Measurements from ENCODE around the gene PAFAH1B2. TPM values are rescaled to one million over a fixed set of nuclear protein-coding genes. Genes with fewer than 3 reads are reported as not detected.
"Not testable (repeated sequence)": the region's sequence is repeated elsewhere in the genome, so short reads cannot be mapped to it uniquely, and the experiment has no call there.

PAFAH1B2 gene
- 85.9 TPM for total RNA-seq

- DNase-seq = peak; percentile 90
Observed at GRCh38 chr11:117143871-117144476, at the start of gene PAFAH1B2. TSS of gene PAFAH1B2 (plus strand) at chr11:117144287. CDS start at chr11:117152448, 8,161 bp downstream.

GRCh38 chr11:117094776-117095175 is 49.3 kb upstream of the PAFAH1B2 start:
- peak; percentile 60 for DNase-seq

- peak; percentile 92 for DNase-seq
Observed at GRCh38 chr11:117095284-117096161, 48.6 kb upstream of the PAFAH1B2 start.

- DNase-seq = no peak
Observed at GRCh38 chr11:117096201-117096991, 47.7 kb upstream of the PAFAH1B2 start.

- no peak for DNase-seq
Observed at GRCh38 chr11:117097014-117097388, 47.1 kb upstream of the PAFAH1B2 start.

GRCh38 chr11:117097389-117098268 is 46.5 kb upstream of the PAFAH1B2 start:
- peak; percentile 20 for DNase-seq

- peak; percentile 93 for DNase-seq
Observed at GRCh38 chr11:117098269-117099232, 45.5 kb upstream of the PAFAH1B2 start, which contains the start of gene SIK3. TSS of gene SIK3 (minus strand) at chr11:117098428. CDS start at chr11:117098415, 13 bp downstream.

GRCh38 chr11:117099696-117100095 is 44.4 kb upstream of the PAFAH1B2 start:
- DNase-seq = no peak

GRCh38 chr11:117100556-117100955 is 43.5 kb upstream of the PAFAH1B2 start:
- DNase-seq = no peak

- no peak for DNase-seq
Observed at GRCh38 chr11:117107701-117108590, 36.1 kb upstream of the PAFAH1B2 start.

GRCh38 chr11:117110294-117110950 is 33.7 kb upstream of the PAFAH1B2 start:
- no peak for DNase-seq

- DNase-seq = not testable (repeated sequence)
Observed at GRCh38 chr11:117112497-117112896, 31.6 kb upstream of the PAFAH1B2 start.

GRCh38 chr11:117112939-117113338 is 31.1 kb upstream of the PAFAH1B2 start:
- not testable (repeated sequence) for DNase-seq

GRCh38 chr11:117117681-117118080 is 26.4 kb upstream of the PAFAH1B2 start:
- DNase-seq = no peak

GRCh38 chr11:117121176-117121575 is 22.9 kb upstream of the PAFAH1B2 start:
- no peak for DNase-seq

GRCh38 chr11:117122556-117122955 is 21.5 kb upstream of the PAFAH1B2 start:
- no peak for DNase-seq

GRCh38 chr11:117126223-117126965 is 17.7 kb upstream of the PAFAH1B2 start:
- DNase-seq = no peak

Measured in skin of body (tissue), 2 donors.